ENCODE measurements around the gene THBS4. TPM values are rescaled to one million over a fixed set of nuclear protein-coding genes. Genes with fewer than 3 reads are reported as not detected.

The THBS4 gene
- polyA plus RNA-seq, 3 donors, result 0.03 TPM; not detected in 2

- Mint-ChIP-seq H3K4me3 (no peak overlapping the region), H3K4me1 (peaks cover 57% of the 10 kb centered on the region), H3K36me3 (peaks cover 15 to 20% of the 10 kb centered on the region in 2 donors), H3K27me3 (ENCODE audit: low read depth in 3 of 3) (no peaks in the 10 kb centered on the region), H3K9me3 (peaks cover 2 to 14% (median 9%) of the 10 kb centered on the region in 7 donors), H3K27ac (peak overlapping the region; percentile 81 to 95 (median 85))
- no peak for DNase-seq
- no peaks in the 10 kb centered on the region for H3K36me3 ChIP-seq (replicated peaks in 1 of 2; ENCODE audit: control insufficient read depth in 1 of 2, insufficient read depth in 2 of 2, low read length in 2 of 2)
- H3K79me2 ChIP-seq (ENCODE audit: insufficient read depth, low read length), result no peaks in the 10 kb centered on the region
- H2AFZ ChIP-seq (ENCODE audit: insufficient read depth, low read depth, low read length, poor library complexity, severe bottlenecking), result no peak overlapping the region
- H4K20me1 ChIP-seq (ENCODE audit: insufficient read depth, low read length), result no peaks in the 10 kb centered on the region
- intact Hi-C loops (cut with micrococcal nuclease), result loop anchor here (5.0 to 10.0 kb wide), 3 partner anchors 129 to 279 kb away; partner anchors contain the start of genes SERINC5 (in 2 of the 2) and ZFYVE16 (in 2 of the 2)
- no peak overlapping the region for H3K4me2 ChIP-seq (replicated peaks; ENCODE audit: extremely low read depth, low read length, poor library complexity, severe bottlenecking)
- H3K4me3 ChIP-seq (replicated peaks in 1 of 3; ENCODE audit: low read depth in 2 of 3, low read length in 3 of 3), result peak overlapping the region in 1 of 3 experiments; percentile 9
- WGBS (ENCODE audit: insufficient coverage), result no CpG with 5 or more reads among the region's 2 CpGs
- TF ChIP-seq CTCF (IDR thresholded peaks at IDR 0.05), result no peak
- no peaks in the 10 kb centered on the region for H3K27me3 ChIP-seq (ENCODE audit: control insufficient read depth in 2 of 2, insufficient read depth in 2 of 2, low read length in 2 of 2)
- peaks cover 0 to 4% of the 10 kb centered on the region in 2 donors for H3K9me3 ChIP-seq (replicated peaks in 1 of 2; ENCODE audit: control insufficient read depth in 1 of 2, insufficient read depth in 1 of 2, low read length in 2 of 2)
- peaks cover 57 to 58% of the 10 kb centered on the region in 2 donors for H3K4me1 ChIP-seq (ENCODE audit: control insufficient read depth in 1 of 2, insufficient read depth in 2 of 2, low read length in 2 of 2)
- no peak overlapping the region for H3K9ac ChIP-seq (ENCODE audit: insufficient read depth, low read length, poor library complexity, severe bottlenecking)
- peak overlapping the region; percentile 30 to 52 for H3K27ac ChIP-seq (ENCODE audit: low read depth in 1 of 2, low read length in 2 of 2)
Observed at GRCh38 chr5:80128141-80128540, 93.0 kb downstream of the THBS4 start.

GRCh38 chr5:80129146-80129545, 94.0 kb downstream of the THBS4 start:
- no peaks in the 10 kb centered on the region for H3K27me3 Mint-ChIP-seq (ENCODE audit: low read depth in 3 of 3)
- peaks cover 0 to 4% of the 10 kb centered on the region in 2 donors for H3K9me3 ChIP-seq (replicated peaks in 1 of 2; ENCODE audit: control insufficient read depth in 1 of 2, insufficient read depth in 1 of 2, low read length in 2 of 2)
- H3K27ac Mint-ChIP-seq, result peak overlapping the region in 4 of 7 donors; percentile 24 to 84 (median 69)
- H3K4me1 Mint-ChIP-seq, result peaks cover 57% of the 10 kb centered on the region
- H3K36me3 Mint-ChIP-seq, result peaks cover 13 to 23% of the 10 kb centered on the region in 2 donors
- DNase-seq, result no peak
- no peak overlapping the region for H3K4me3 ChIP-seq (replicated peaks in 1 of 3; ENCODE audit: low read depth in 2 of 3, low read length in 3 of 3)
- peaks cover 57 to 58% of the 10 kb centered on the region in 2 donors for H3K4me1 ChIP-seq (ENCODE audit: control insufficient read depth in 1 of 2, insufficient read depth in 2 of 2, low read length in 2 of 2)
- TF ChIP-seq CTCF (IDR thresholded peaks at IDR 0.05), result no peak
- no peak overlapping the region for H3K4me2 ChIP-seq (replicated peaks; ENCODE audit: extremely low read depth, low read length, poor library complexity, severe bottlenecking)
- no peak overlapping the region for H2AFZ ChIP-seq (ENCODE audit: insufficient read depth, low read depth, low read length, poor library complexity, severe bottlenecking)
- H3K36me3 ChIP-seq (replicated peaks in 1 of 2; ENCODE audit: control insufficient read depth in 1 of 2, insufficient read depth in 2 of 2, low read length in 2 of 2), result no peaks in the 10 kb centered on the region
- no peak overlapping the region for H3K9ac ChIP-seq (ENCODE audit: insufficient read depth, low read length, poor library complexity, severe bottlenecking)
- H3K27me3 ChIP-seq (ENCODE audit: control insufficient read depth in 2 of 2, insufficient read depth in 2 of 2, low read length in 2 of 2), result no peaks in the 10 kb centered on the region
- H3K79me2 ChIP-seq (ENCODE audit: insufficient read depth, low read length), result no peaks in the 10 kb centered on the region
- WGBS (ENCODE audit: insufficient coverage), result 100% methylated on average over 2 of the region's 5 CpGs
- H3K4me3 Mint-ChIP-seq, result no peak overlapping the region
- peaks cover 2 to 14% (median 9%) of the 10 kb centered on the region in 7 donors for H3K9me3 Mint-ChIP-seq
- intact Hi-C loops (cut with micrococcal nuclease), result loop anchor here (5.0 to 10.0 kb wide), 3 partner anchors 128 to 278 kb away; partner anchors contain the start of genes SERINC5 (in 2 of the 2) and ZFYVE16 (in 2 of the 2)
- H4K20me1 ChIP-seq (ENCODE audit: insufficient read depth, low read length), result no peaks in the 10 kb centered on the region
- H3K27ac ChIP-seq (ENCODE audit: low read depth in 1 of 2, low read length in 2 of 2), result peak overlapping the region in 1 of 2 donors; percentile 52

Small RNA genes lying within 50 kb of the gene (small RNA-seq; reads per million reads assigned to genes)
- not detected for gene TRMT112P2 (ENCODE audit: insufficient read length, low read depth)

Other genes with a start within 250 kb of the THBS4 start
- 1 to 10 TPM in 1 of 3 donors, under 1 TPM in 2; 0.43 to 2.4 (median 0.68) TPM for gene MTX3, start 44.1 kb upstream of the THBS4 start, polyA plus RNA-seq
- gene SERINC5, start 220.7 kb downstream of the THBS4 start, polyA plus RNA-seq, result 10 to 100 TPM in 1 of 3 donors, 1 to 10 TPM in 2; 5.0 to 35.9 (median 7.3) TPM

Measured in CD14-positive monocyte (primary cell).